KOPT-K1 (cell line): ENCODE measurements around the gene WDR27.

ENCODE experiments used
- H3K27ac ChIP-seq: fragments of 200-600 bp; sonication (generic); 2 replicates; pipeline ENCODE4 v1.5.1; 2016; ENCODE audit warnings: antibody characterized with exemption, mild to moderate bottlenecking, low read depth, low read length; ENCODE audit not compliant: poor library complexity, severe bottlenecking
- H3K36me3 ChIP-seq: fragments of 200-600 bp; sonication (generic); 2 replicates; pipeline ENCODE4 v1.5.1; 2017; ENCODE audit warnings: antibody characterized with exemption, mild to moderate bottlenecking, low read length, moderate library complexity; ENCODE audit not compliant: insufficient read depth
- H3K9me3 ChIP-seq: fragments of 200-600 bp; sonication (generic); 2 replicates; pipeline ENCODE4 v1.5.1; 2017; ENCODE audit warnings: antibody characterized with exemption, low read length, mild to moderate bottlenecking; ENCODE audit not compliant: insufficient read depth, poor library complexity, severe bottlenecking

The WDR27 gene

GRCh38 chr6:169510871-169511270 is 191.0 kb downstream of the WDR27 start:
- Histone ChIP-seq H3K36me3 (no peaks in the 10 kb centered on the region), H3K27ac (no peak overlapping the region), H3K9me3 (no peaks in the 10 kb centered on the region)

- H3K27ac ChIP-seq: no peak overlapping the region
- H3K36me3 ChIP-seq: no peaks in the 10 kb centered on the region
- no peaks in the 10 kb centered on the region for H3K9me3 ChIP-seq
Observed at GRCh38 chr6:169508452-169508851, 193.4 kb downstream of the WDR27 start.

GRCh38 chr6:169503422-169504152 is 198.2 kb downstream of the WDR27 start:
- Histone ChIP-seq H3K36me3 (no peaks in the 10 kb centered on the region), H3K9me3 (no peaks in the 10 kb centered on the region), H3K27ac (no peak overlapping the region)

GRCh38 chr6:169502445-169502844 is 199.4 kb downstream of the WDR27 start:
- no peaks in the 10 kb centered on the region for H3K36me3 ChIP-seq
- H3K27ac ChIP-seq: no peak overlapping the region
- H3K9me3 ChIP-seq: no peaks in the 10 kb centered on the region

GRCh38 chr6:169501777-169502313 is 200.0 kb downstream of the WDR27 start:
- Histone ChIP-seq H3K9me3 (no peaks in the 10 kb centered on the region), H3K36me3 (no peaks in the 10 kb centered on the region), H3K27ac (no peak overlapping the region)

GRCh38 chr6:169501128-169501527 is 200.7 kb downstream of the WDR27 start:
- no peaks in the 10 kb centered on the region for H3K36me3 ChIP-seq
- no peak overlapping the region for H3K27ac ChIP-seq
- no peaks in the 10 kb centered on the region for H3K9me3 ChIP-seq

GRCh38 chr6:169500688-169501087 is 201.1 kb downstream of the WDR27 start:
- Histone ChIP-seq H3K27ac (no peak overlapping the region), H3K9me3 (no peaks in the 10 kb centered on the region), H3K36me3 (no peaks in the 10 kb centered on the region)

- no peaks in the 10 kb centered on the region for H3K9me3 ChIP-seq
- no peaks in the 10 kb centered on the region for H3K36me3 ChIP-seq
- H3K27ac ChIP-seq: no peak overlapping the region
Observed at GRCh38 chr6:169499848-169500247, 202.0 kb downstream of the WDR27 start.

GRCh38 chr6:169498916-169499513 is 202.8 kb downstream of the WDR27 start:
- no peaks in the 10 kb centered on the region for H3K9me3 ChIP-seq
- H3K27ac ChIP-seq: no peak overlapping the region
- no peaks in the 10 kb centered on the region for H3K36me3 ChIP-seq

GRCh38 chr6:169495601-169496000 is 206.2 kb downstream of the WDR27 start:
- Histone ChIP-seq H3K36me3 (no peaks in the 10 kb centered on the region), H3K27ac (no peak overlapping the region), H3K9me3 (no peaks in the 10 kb centered on the region)

- no peaks in the 10 kb centered on the region for H3K36me3 ChIP-seq
- no peak overlapping the region for H3K27ac ChIP-seq
- no peaks in the 10 kb centered on the region for H3K9me3 ChIP-seq
Observed at GRCh38 chr6:169494038-169494437, 207.8 kb downstream of the WDR27 start.

- Histone ChIP-seq H3K9me3 (no peaks in the 10 kb centered on the region), H3K27ac (no peak overlapping the region), H3K36me3 (no peaks in the 10 kb centered on the region)
Observed at GRCh38 chr6:169491482-169491881, 210.3 kb downstream of the WDR27 start.

GRCh38 chr6:169490830-169491229 is 211.0 kb downstream of the WDR27 start:
- Histone ChIP-seq H3K27ac (no peak overlapping the region), H3K36me3 (no peaks in the 10 kb centered on the region), H3K9me3 (no peaks in the 10 kb centered on the region)

GRCh38 chr6:169490246-169490641 is 211.6 kb downstream of the WDR27 start:
- H3K27ac ChIP-seq: no peak overlapping the region
- H3K36me3 ChIP-seq: no peaks in the 10 kb centered on the region
- H3K9me3 ChIP-seq: no peaks in the 10 kb centered on the region

- Histone ChIP-seq H3K27ac (no peak overlapping the region), H3K9me3 (no peaks in the 10 kb centered on the region), H3K36me3 (no peaks in the 10 kb centered on the region)
Observed at GRCh38 chr6:169489563-169490245, 212.1 kb downstream of the WDR27 start.
